ENCODE measurements around the gene VKORC1L1.
"Not testable (repeated sequence)": the region's sequence is repeated elsewhere in the genome, so short reads cannot be mapped to it uniquely, and the experiment has no call there.

VKORC1L1 gene

GRCh38 chr7:65857321-65857894 lies 15.5 kb upstream of the VKORC1L1 start:
- H3K4me3 ChIP-seq (ENCODE audit: low read depth, low read length) = not testable (repeated sequence)

GRCh38 chr7:65858660-65859059 lies 14.2 kb upstream of the VKORC1L1 start:
- H3K4me1 ChIP-seq (ENCODE audit: control insufficient read depth, insufficient read depth, low read length); H3K36me3 ChIP-seq (ENCODE audit: control insufficient read depth, insufficient read depth, low read length); H3K9ac ChIP-seq (ENCODE audit: low read depth, low read length); H3K4me3 ChIP-seq (ENCODE audit: low read depth, low read length); H3K27me3 ChIP-seq (ENCODE audit: control insufficient read depth, insufficient read depth, low read length); H3K27ac ChIP-seq (ENCODE audit: low read depth, low read length); H3K9me3 ChIP-seq (ENCODE audit: control insufficient read depth, insufficient read depth, low read length): not testable (repeated sequence)

More at GRCh38 chr7:65857321-65857894, 15.5 kb upstream of the VKORC1L1 start:
- not testable (repeated sequence) for H3K36me3 ChIP-seq (ENCODE audit: control insufficient read depth, insufficient read depth, low read length); H3K9me3 ChIP-seq (ENCODE audit: control insufficient read depth, insufficient read depth, low read length); H3K27ac ChIP-seq (ENCODE audit: low read depth, low read length); H3K27me3 ChIP-seq (ENCODE audit: control insufficient read depth, insufficient read depth, low read length); H3K9ac ChIP-seq (ENCODE audit: low read depth, low read length); H3K4me1 ChIP-seq (ENCODE audit: control insufficient read depth, insufficient read depth, low read length)

- not testable (repeated sequence) for H3K9me3 ChIP-seq (ENCODE audit: control insufficient read depth, insufficient read depth, low read length); H3K9ac ChIP-seq (ENCODE audit: low read depth, low read length); H3K27ac ChIP-seq (ENCODE audit: low read depth, low read length); H3K36me3 ChIP-seq (ENCODE audit: control insufficient read depth, insufficient read depth, low read length); H3K27me3 ChIP-seq (ENCODE audit: control insufficient read depth, insufficient read depth, low read length); H3K4me1 ChIP-seq (ENCODE audit: control insufficient read depth, insufficient read depth, low read length); H3K4me3 ChIP-seq (ENCODE audit: low read depth, low read length)
These were observed 6.6 kb upstream of the VKORC1L1 start for GRCh38 chr7:65866244-65866643.

- H3K4me1 ChIP-seq (ENCODE audit: control insufficient read depth, insufficient read depth, low read length); H3K36me3 ChIP-seq (ENCODE audit: control insufficient read depth, insufficient read depth, low read length); H3K27ac ChIP-seq (ENCODE audit: low read depth, low read length); H3K27me3 ChIP-seq (ENCODE audit: control insufficient read depth, insufficient read depth, low read length); H3K9me3 ChIP-seq (ENCODE audit: control insufficient read depth, insufficient read depth, low read length); H3K9ac ChIP-seq (ENCODE audit: low read depth, low read length); H3K4me3 ChIP-seq (ENCODE audit: low read depth, low read length): not testable (repeated sequence)
These were observed 5.2 kb upstream of the VKORC1L1 start for GRCh38 chr7:65867681-65868080.

- not testable (repeated sequence) for H3K4me3 ChIP-seq (ENCODE audit: low read depth, low read length); H3K27ac ChIP-seq (ENCODE audit: low read depth, low read length); H3K4me1 ChIP-seq (ENCODE audit: control insufficient read depth, insufficient read depth, low read length); H3K9me3 ChIP-seq (ENCODE audit: control insufficient read depth, insufficient read depth, low read length); H3K36me3 ChIP-seq (ENCODE audit: control insufficient read depth, insufficient read depth, low read length); H3K9ac ChIP-seq (ENCODE audit: low read depth, low read length); H3K27me3 ChIP-seq (ENCODE audit: control insufficient read depth, insufficient read depth, low read length)
These were observed 3.6 kb upstream of the VKORC1L1 start for GRCh38 chr7:65869312-65869711.

GRCh38 chr7:65871451-65871850 lies 1.4 kb upstream of the VKORC1L1 start:
- H3K27me3 ChIP-seq (ENCODE audit: control insufficient read depth, insufficient read depth, low read length); H3K27ac ChIP-seq (ENCODE audit: low read depth, low read length); H3K36me3 ChIP-seq (ENCODE audit: control insufficient read depth, insufficient read depth, low read length); H3K4me3 ChIP-seq (ENCODE audit: low read depth, low read length); H3K9me3 ChIP-seq (ENCODE audit: control insufficient read depth, insufficient read depth, low read length); H3K4me1 ChIP-seq (ENCODE audit: control insufficient read depth, insufficient read depth, low read length); H3K9ac ChIP-seq (ENCODE audit: low read depth, low read length): not testable (repeated sequence)

GRCh38 chr7:65873582-65874193 lies 814 bp downstream of the VKORC1L1 start:
- H3K27ac ChIP-seq (ENCODE audit: low read depth, low read length) = peak overlapping the region; percentile 80
- H3K4me3 ChIP-seq (ENCODE audit: low read depth, low read length) = peak overlapping the region; percentile 76
- H3K36me3 ChIP-seq (ENCODE audit: control insufficient read depth, insufficient read depth, low read length); H3K9me3 ChIP-seq (ENCODE audit: control insufficient read depth, insufficient read depth, low read length); H3K27me3 ChIP-seq (ENCODE audit: control insufficient read depth, insufficient read depth, low read length); H3K4me1 ChIP-seq (ENCODE audit: control insufficient read depth, insufficient read depth, low read length): not testable (repeated sequence)
- H3K9ac ChIP-seq (ENCODE audit: low read depth, low read length) = peak overlapping the region; percentile 84; the same call in 1 of the 2 replicates

- H3K9me3 ChIP-seq (ENCODE audit: control insufficient read depth, insufficient read depth, low read length); H3K27ac ChIP-seq (ENCODE audit: low read depth, low read length); H3K36me3 ChIP-seq (ENCODE audit: control insufficient read depth, insufficient read depth, low read length); H3K9ac ChIP-seq (ENCODE audit: low read depth, low read length); H3K27me3 ChIP-seq (ENCODE audit: control insufficient read depth, insufficient read depth, low read length); H3K4me3 ChIP-seq (ENCODE audit: low read depth, low read length); H3K4me1 ChIP-seq (ENCODE audit: control insufficient read depth, insufficient read depth, low read length): not testable (repeated sequence)
These were observed 2.8 kb downstream of the VKORC1L1 start for GRCh38 chr7:65875715-65876114.

- not testable (repeated sequence) for H3K4me3 ChIP-seq (ENCODE audit: low read depth, low read length); H3K27me3 ChIP-seq (ENCODE audit: control insufficient read depth, insufficient read depth, low read length); H3K4me1 ChIP-seq (ENCODE audit: control insufficient read depth, insufficient read depth, low read length); H3K9me3 ChIP-seq (ENCODE audit: control insufficient read depth, insufficient read depth, low read length); H3K36me3 ChIP-seq (ENCODE audit: control insufficient read depth, insufficient read depth, low read length); H3K9ac ChIP-seq (ENCODE audit: low read depth, low read length); H3K27ac ChIP-seq (ENCODE audit: low read depth, low read length)
These were observed 6.6 kb downstream of the VKORC1L1 start for GRCh38 chr7:65879292-65880153.

- not testable (repeated sequence) for H3K27me3 ChIP-seq (ENCODE audit: control insufficient read depth, insufficient read depth, low read length); H3K4me3 ChIP-seq (ENCODE audit: low read depth, low read length); H3K9ac ChIP-seq (ENCODE audit: low read depth, low read length); H3K9me3 ChIP-seq (ENCODE audit: control insufficient read depth, insufficient read depth, low read length); H3K4me1 ChIP-seq (ENCODE audit: control insufficient read depth, insufficient read depth, low read length); H3K27ac ChIP-seq (ENCODE audit: low read depth, low read length); H3K36me3 ChIP-seq (ENCODE audit: control insufficient read depth, insufficient read depth, low read length)
These were observed 7.4 kb downstream of the VKORC1L1 start for GRCh38 chr7:65880242-65880641.

- not testable (repeated sequence) for H3K27me3 ChIP-seq (ENCODE audit: control insufficient read depth, insufficient read depth, low read length); H3K4me3 ChIP-seq (ENCODE audit: low read depth, low read length); H3K9ac ChIP-seq (ENCODE audit: low read depth, low read length); H3K9me3 ChIP-seq (ENCODE audit: control insufficient read depth, insufficient read depth, low read length); H3K36me3 ChIP-seq (ENCODE audit: control insufficient read depth, insufficient read depth, low read length); H3K4me1 ChIP-seq (ENCODE audit: control insufficient read depth, insufficient read depth, low read length); H3K27ac ChIP-seq (ENCODE audit: low read depth, low read length)
These were observed 12.1 kb downstream of the VKORC1L1 start for GRCh38 chr7:65884983-65885382.

Data from HUES48 (cell line).